H4 (cell line): ENCODE measurements around the gene SPSB3. TPM values are rescaled to one million over a fixed set of nuclear protein-coding genes. Genes with fewer than 3 reads are reported as not detected.

Experiments
- DNase-seq: peaks from one replicate; pipeline ENCODE4 v3.0.0-alpha.2; 2015; ENCODE audit warnings: low spot score
- total RNA-seq: library from RNA; depleted of rRNA; stranded (reverse); fragments of >200 nt; shearing (Covaris generic); gene quantifications from 2 replicates; pipeline ENCODE4 v1.2.3, GENCODE V29; 2014

Gene SPSB3
- total RNA-seq, 1 experiment from 2014 or later, result 20.1 TPM

DNA sequence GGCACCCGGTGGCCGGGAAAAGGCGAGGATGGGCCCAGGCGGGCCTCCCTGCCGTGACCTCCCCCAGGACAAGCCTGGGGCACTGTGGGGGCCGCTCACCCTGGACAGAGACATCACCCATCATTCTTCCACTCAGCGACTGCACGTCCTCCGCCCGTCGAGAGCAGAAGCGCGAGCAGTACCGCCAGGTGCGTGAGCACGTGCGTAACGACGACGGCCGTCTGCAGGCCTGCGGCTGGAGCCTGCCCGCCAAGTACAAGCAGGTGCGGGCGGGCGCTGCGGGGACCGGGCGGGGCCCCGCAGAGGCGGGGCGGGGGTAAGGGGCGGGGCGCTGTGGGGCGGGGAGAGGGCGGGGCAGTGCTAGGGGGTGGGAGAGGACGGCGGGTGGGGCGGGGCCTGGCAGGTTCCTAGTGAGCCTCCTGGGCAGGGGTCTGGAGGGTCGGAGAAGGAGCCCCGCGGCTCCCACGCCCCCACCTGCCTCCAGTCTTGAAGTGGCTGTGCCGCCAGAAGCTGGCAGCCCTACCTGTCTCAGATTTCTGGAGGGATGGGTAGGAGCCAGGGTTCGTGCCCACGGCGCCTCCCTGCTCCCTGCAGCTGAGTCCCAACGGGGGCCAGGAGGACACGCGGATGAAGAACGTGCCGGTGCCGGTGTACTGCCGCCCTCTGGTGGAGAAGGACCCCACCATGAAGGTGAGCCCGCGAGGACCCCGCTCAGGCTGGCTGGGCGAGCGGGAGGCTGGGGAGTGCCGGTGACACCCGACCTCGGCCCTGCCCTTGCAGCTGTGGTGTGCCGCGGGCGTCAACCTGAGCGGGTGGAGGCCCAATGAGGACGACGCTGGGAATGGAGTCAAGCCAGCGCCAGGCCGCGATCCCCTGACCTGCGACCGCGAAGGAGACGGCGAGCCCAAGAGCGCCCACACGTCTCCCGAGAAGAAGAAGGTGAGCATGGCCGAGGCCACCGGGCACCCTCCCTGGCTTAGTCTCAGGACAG lies 18.6 kb downstream of the SPSB3 start:
- DNase-seq, result no peak

DNA sequence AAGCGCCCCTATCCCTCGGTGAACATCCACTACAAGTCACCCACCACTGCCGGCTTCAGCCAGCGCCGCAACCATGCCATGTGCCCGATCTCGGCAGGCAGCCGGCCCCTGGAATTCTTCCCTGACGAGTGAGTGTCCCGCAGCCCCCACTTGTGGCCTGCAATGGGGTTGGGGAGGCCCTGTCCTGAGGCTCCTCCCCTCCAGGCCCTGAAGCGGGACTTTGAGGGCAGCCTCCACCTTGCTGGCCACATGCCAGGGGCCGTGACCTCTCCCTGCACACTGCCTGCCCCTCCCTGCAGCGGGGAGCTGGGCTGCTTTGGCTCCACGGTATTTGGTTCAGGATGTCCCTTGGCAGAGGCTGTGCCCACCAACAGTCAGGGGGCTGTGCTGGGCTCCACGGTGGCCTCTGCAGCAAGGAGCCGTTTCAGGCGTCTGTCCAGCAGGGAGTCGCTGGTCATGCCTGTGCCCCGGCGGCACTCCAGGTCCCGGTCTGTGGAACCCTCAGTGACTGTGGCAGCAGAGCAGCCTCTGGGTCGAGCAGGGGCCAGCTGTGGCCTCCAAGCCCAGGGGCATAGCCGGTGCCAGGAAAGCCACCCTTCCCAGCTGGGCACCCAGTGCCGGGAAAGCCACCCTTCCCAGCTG lies 19.4 kb downstream of the SPSB3 start:
- DNase-seq, result no peak

GRCh38 chr16:1762196-1762878 lies 20.0 kb downstream of the SPSB3 start:
- no peak for DNase-seq

DNA sequence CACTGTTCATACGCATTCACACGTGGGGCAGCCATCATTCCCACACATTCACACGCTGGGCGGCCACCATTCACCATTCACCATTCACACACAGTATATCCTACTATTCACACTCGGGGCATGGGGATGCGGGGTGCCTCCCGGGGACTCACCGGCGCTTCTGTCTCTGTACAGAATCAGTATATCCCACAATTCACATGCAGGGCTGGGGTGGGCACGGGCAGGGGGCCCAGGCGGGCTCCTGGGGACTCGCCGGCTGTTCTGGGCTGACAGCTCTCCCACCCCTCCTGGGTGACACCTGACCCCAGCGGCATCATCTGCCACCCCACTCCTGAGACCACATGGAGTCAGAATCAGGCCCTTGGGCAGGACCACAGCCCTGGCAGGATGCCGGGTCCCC lies 20.6 kb downstream of the SPSB3 start:
- DNase-seq, result no peak

GRCh38 chr16:1760911-1761310 lies 21.5 kb downstream of the SPSB3 start:
- DNase-seq, result no peak

GRCh38 chr16:1759511-1759910 lies 22.9 kb downstream of the SPSB3 start:
- no peak for DNase-seq

GRCh38 chr16:1758923-1759322 lies 23.4 kb downstream of the SPSB3 start:
- no peak for DNase-seq

GRCh38 chr16:1757714-1758461 lies 24.5 kb downstream of the SPSB3 start:
- DNase-seq, result no peak

DNA sequence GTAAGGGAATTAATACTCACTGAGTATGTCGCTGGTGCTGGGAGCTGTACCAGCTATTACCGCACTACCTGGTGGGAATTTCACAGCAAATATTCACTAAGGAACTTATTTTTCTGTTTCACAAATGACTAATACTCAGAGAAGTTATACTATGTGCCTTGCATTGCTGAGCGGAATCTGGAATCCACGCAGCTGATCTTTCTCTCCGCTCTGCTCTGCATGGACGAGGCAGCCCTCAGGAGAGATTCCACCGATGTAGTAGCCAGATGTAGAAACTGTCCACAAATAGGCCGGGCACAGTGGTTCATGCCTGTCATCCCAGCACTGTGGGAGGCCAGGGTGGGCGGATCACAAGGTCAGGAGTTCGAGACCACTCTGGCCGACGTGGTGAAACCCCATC lies 28.2 kb downstream of the SPSB3 start:
- no peak for DNase-seq

DNA sequence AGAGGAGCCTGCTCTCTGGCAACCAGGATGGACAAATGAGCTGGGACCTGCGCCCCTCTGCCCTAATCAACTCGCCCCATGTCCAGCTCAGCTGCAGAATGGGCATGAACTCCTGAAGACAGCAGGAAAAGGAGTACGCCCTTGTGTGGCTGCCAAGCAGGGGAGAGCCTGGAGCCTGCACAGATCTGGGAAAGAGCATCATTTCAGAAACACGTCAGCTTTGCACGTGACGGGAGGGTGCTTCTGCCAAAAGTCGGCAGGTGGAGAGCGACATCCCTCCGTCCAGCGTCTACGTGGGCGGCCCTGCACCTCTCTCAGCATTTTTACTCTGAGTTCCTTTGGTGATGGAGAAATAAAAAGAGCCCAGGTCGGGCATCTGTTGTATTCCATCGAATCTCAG lies 29.5 kb downstream of the SPSB3 start:
- no peak for DNase-seq

DNA sequence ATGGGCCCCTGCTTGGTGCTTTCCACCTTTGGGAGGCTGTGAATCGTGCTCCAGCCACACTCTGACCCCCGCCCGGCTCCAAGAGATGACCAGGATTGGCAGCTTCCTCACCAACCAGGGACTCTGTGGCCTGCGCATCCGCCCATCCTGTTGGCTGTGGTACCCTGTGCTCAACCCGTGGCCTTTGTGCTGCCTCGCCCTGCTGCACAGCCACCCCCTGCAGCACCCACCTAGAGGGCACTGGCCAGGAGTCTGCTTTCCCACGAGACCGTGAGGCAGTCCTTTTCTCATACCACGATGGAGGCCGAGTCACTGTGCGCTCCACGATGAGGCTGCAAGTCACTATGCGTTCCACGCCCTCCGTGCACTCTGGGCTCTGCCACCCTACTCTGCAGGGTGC lies 30.4 kb downstream of the SPSB3 start:
- DNase-seq, result no peak

DNA sequence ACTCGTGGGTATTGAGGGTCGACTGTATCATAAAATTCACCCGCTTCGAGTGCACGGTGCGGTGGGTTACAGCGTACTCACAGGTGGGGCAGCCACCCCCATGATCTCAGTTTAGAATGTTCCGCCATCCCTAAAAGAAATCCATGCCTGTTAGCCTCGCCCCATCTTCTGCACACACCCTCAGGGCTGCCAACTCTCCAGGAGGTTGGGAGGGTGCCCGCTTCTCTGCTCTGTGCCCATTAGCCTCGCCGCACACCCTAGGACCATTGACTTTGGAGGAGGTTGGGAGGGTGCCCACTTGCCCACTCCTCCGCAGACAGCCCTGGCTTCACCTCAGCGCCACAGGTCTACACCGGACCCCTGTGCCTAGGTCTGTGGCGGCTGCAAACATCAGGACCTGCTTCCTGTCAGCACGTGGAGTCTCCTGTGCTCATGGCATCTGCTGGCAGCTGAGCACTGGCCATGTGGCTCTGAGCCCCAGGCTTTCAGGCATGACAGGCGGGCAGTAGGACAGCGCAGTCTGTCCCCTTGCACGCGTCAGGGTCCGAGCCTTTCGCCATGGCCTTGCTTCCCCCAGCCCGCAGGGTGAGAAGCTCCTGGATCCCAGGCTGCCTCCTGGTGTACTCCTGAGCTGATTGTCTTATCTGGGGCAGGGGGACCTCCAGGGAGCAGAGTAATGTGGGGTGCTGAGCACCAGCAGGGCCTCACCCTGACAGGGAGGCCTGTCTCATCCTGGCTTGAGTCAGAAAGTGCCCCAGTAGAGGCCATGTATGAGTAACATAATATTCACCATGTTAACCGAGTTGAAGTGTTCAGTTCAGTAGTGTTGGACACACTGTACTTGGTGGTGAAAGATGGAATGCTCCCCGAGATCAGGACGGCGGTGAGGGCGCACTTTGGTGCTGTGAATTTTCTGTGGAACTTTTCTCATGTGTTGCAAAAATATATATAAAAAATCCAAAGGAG lies 32.9 kb downstream of the SPSB3 start:
- no peak for DNase-seq

DNA sequence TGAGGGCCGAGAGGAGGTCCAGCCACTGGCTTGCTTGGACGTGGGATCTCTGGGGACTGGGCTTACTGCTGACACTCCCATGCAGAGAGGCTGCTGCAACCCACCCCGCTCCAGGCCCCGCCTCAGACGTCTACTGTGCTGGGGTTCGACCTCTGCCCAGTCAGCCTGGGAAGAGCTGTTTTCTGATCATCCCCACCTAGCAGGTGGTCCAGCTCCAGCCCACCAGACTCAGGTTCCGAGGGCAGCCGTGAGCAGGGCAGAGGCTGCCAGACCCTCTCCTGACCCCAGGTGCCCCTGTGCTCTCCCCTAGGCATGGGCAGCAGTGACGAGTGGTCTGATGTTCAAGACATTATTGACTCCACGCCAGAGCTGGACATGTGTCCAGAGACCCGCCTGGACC lies 34.4 kb downstream of the SPSB3 start:
- no peak for DNase-seq

DNA sequence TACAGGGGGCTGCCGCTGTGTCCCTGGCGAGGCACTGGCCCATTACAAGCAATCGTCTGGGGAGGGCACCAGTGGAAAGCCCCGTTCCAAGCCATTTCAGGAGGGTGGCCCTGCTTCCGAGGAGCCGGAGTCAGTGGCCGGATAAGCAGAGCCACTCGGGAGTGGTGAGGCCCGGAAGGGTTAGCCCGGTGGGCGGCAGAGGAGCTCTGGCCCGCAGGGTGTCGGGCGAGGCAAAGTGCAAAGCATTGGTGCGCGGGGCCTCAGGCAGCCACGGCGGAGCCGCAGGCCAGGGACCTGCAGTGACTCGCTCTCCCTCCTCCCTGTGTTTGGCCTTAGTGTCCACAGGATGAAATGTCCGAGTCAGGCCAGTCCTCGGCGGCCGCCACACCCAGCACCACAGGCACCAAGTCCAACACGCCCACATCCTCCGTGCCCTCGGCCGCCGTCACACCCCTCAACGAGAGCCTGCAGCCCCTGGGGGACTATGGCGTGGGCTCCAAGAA lies 35.6 kb downstream of the SPSB3 start:
- DNase-seq, result no peak

DNA sequence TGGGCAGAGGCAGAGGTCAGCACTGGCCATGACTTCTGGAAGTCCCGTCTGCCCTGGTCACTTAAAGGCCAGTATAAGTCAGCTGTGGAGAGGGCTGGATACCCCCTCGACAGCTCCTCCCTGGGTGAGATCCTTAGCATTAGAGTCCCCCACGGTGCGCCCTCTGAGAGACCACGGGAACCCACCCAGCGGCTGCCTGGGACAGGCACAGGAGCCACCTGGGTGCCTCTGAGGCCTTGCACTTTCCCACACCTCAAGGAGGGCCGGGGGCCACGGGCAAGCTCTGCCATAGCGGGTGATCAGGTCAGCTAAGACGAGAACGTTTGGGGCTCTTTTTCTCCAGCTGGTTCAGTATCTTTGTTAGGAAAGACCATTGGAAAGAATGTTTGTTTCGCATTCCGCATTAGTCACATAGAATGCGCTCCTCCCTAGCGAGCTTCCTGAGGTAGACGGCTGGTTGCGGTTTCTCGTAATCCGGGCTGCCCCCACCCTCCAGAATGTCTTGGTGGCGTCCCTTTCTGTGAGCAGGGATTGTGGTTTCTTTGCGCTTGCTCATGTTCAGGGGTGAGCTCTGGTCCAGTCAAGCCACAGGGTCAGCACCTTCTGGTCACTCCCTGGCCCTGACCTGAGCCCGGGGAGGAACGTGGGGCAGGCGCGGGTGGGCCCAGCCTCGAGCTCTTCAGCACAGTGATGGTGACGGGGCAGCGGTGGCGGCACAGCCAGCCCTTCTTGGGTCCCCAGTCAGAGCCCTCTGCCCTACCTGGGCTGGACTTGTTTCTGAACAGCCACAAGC lies 36.3 kb downstream of the SPSB3 start:
- DNase-seq, result peak; percentile 96

DNA sequence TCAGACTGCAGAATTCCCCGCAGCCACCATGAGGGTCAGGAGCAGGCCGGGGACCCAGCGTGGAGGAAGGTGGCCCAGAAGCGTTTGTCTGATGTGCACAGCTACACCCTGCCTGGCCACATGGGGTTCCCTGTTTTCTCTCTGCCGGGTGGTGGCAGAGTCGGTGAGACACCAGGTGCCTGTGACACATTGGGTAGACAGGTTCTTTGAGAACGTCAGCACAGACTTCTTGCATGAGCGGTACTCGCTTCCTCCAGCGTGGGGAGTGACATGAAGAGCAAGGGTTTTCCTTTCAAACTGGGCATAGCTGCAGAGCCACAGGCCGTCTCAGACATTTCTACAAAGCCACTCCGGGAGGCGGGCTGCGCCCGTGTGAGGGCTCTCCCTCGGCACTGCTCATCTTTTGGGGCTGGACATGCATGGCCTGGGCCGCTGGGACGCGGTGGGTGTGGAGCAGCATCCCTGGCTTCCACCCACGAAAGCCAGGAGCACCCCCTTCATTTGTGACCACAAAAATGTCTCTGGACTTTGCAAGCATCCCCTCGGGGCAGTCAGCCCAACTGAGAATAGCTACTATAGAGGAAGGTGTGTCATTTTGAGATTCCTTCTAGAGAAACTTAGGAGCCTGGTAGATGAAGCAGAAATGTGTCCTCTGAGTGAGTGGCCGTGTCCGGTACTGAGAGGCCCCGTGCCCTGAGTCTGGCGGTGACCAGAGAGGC lies 37.0 kb downstream of the SPSB3 start:
- DNase-seq, result peak; percentile 70

DNA sequence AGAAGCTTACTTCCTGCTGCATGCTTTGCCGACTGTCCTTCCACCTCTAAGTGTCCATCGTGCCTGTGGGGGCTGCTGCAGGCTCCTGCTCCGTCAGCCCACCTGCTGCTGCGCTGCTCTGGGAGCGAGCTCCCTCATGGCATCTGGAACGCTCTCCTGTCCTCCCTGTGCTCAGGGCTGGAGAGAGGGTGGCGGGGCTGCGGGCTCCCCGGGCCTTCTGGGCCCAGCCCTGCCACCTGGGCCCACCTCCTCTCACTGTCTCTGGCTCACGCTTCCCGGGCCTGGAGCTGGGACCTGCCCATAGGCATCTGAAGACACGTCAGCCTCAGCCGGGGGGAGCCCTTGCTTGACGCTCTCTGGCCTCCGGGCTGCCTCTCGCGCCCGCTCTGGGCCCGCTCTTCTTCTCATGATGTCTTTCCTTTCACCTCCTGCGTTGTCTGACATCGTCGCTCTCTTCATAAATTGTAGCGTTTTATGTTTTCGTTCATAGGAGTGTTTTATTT lies 38.0 kb downstream of the SPSB3 start:
- DNase-seq, result no peak
